H1 (cell line): ENCODE measurements around the gene IL3. TPM values are rescaled to one million over a fixed set of nuclear protein-coding genes. Genes with fewer than 3 reads are reported as not detected.

ENCODE experiments used
- CTCF ChIA-PET: fragments of 300-600 bp; sonication (Branson Sonifier 250); formaldehyde crosslinking; loops from one replicate; lab custom pipeline; 2021; ENCODE audit not compliant: partially characterized antibody; lab: Charles Lee
- POLR2A ChIA-PET: fragments of 300-600 bp; sonication (Branson Sonifier 250); formaldehyde crosslinking; loops from one replicate; lab custom pipeline; 2021; ENCODE audit warnings: inconsistent platforms; ENCODE audit not compliant: partially characterized antibody; lab: Charles Lee
- DNase-seq, 2 experiments: peaks; one replicate each; pipeline versions ENCODE4 v3.0.0 to v3.0.0-alpha.2; 2010 to 2022; ENCODE audit warnings: low spot score in 2 of 2, low read depth in 1 of 2, mixed read lengths in 1 of 2
- FAIRE-seq: peaks from 2 replicates; lab custom pipeline; 2011; peaks lifted over from hg19 to GRCh38; lab: Jason Lieb, UNC
- H2AFZ ChIP-seq: 2 replicates; pipeline ENCODE4 v1.8.1; 2012; ENCODE audit warnings: low read length, inconsistent platforms
- H2AK5ac ChIP-seq: 2 replicates; pipeline ENCODE4 v1.6.1; 2013; ENCODE audit warnings: low read depth, low read length
- H2BK120ac ChIP-seq: replicated peaks from 2 replicates; pipeline ENCODE3; 2013; ENCODE audit warnings: low read depth, low read length, inconsistent platforms
- H2BK12ac ChIP-seq: 2 replicates; pipeline ENCODE4 v1.6.1; 2013; ENCODE audit warnings: low read depth, low read length
- H2BK15ac ChIP-seq: 2 replicates; pipeline ENCODE4 v1.6.1; 2013; ENCODE audit warnings: low read length
- H2BK20ac ChIP-seq: 2 replicates; pipeline ENCODE4 v1.6.1; 2013; ENCODE audit warnings: low read length
- H2BK5ac ChIP-seq: 2 replicates; pipeline ENCODE4 v1.6.1; 2013; ENCODE audit warnings: low read depth, low read length
- H3K14ac ChIP-seq: 2 replicates; pipeline ENCODE4 v1.6.1; 2013; ENCODE audit warnings: inconsistent platforms; ENCODE audit not compliant: insufficient read length
- H3K18ac ChIP-seq: 2 replicates; pipeline ENCODE4 v1.6.1; 2013; ENCODE audit warnings: low read length; ENCODE audit errors: extremely low read depth
- H3K23ac ChIP-seq: 2 replicates; pipeline ENCODE4 v1.6.1; 2013; ENCODE audit warnings: inconsistent platforms; ENCODE audit not compliant: insufficient read length
- H3K23me2 ChIP-seq: 2 replicates; pipeline ENCODE4 v1.6.1; 2013; ENCODE audit warnings: low read depth, low read length
- H3K27ac ChIP-seq: 2 replicates; pipeline ENCODE4 v1.6.1; 2011; ENCODE audit warnings: low read depth, low read length, inconsistent platforms
- H3K27me3 ChIP-seq, 4 experiments: replicated peaks in 1 of 4; 1 replicate in 1 of 4; 2 replicates in 3 of 4; pipeline versions ENCODE4 v1.6.1 to v1.8.1; 2011 to 2013; ENCODE audit warnings: low read length in 3 of 4, mild to moderate bottlenecking in 3 of 4, inconsistent platforms in 2 of 4, mixed read lengths in 2 of 4, moderate library complexity in 1 of 4; ENCODE audit not compliant: control insufficient read depth in 3 of 4, insufficient read depth in 3 of 4; ENCODE audit errors: extremely low read depth in 1 of 4
- H3K36me3 ChIP-seq, 4 experiments: 2 replicates each; pipeline versions ENCODE4 v1.6.1 to v1.8.1; 2011 to 2013; ENCODE audit warnings: mild to moderate bottlenecking in 4 of 4, low read length in 3 of 4, moderate library complexity in 2 of 4, control low read depth in 1 of 4, inconsistent platforms in 1 of 4; ENCODE audit not compliant: insufficient read depth in 4 of 4, control insufficient read depth in 2 of 4
- H3K4ac ChIP-seq: replicated peaks from 2 replicates; pipeline ENCODE3; 2013; ENCODE audit warnings: low read length, low read depth, mixed read lengths, inconsistent platforms; ENCODE audit not compliant: insufficient read length
- H3K4me1 ChIP-seq, 4 experiments: replicated peaks in 1 of 4; 1 replicate in 1 of 4; 2 replicates in 3 of 4; pipeline versions ENCODE4 v1.6.1 to v1.8.1; 2011 to 2013; ENCODE audit warnings: low read length in 3 of 4, inconsistent platforms in 2 of 4, mixed read lengths in 1 of 4; ENCODE audit not compliant: insufficient read depth in 4 of 4, control insufficient read depth in 3 of 4
- H3K4me2 ChIP-seq, 2 experiments: 2 replicates each; pipeline versions ENCODE4 v1.6.1 to v1.8.1; 2011 to 2013; ENCODE audit warnings: low read depth in 2 of 2, low read length in 2 of 2, control low read depth in 1 of 2, inconsistent platforms in 1 of 2, mild to moderate bottlenecking in 1 of 2; ENCODE audit not compliant: insufficient read depth in 1 of 2
- H3K4me3 ChIP-seq, 4 experiments: fragments of 200-600, 300-600 bp in 1 of 4; sonication (generic), shearing (Covaris generic), sonication (Bioruptor Twin) in 1 of 4; 2 replicates each; pipeline versions ENCODE4 v1.5.1 to v1.8.1; 2011 to 2016; ENCODE audit warnings: low read length in 4 of 4, low read depth in 3 of 4, control low read depth in 2 of 4, inconsistent platforms in 2 of 4, mild to moderate bottlenecking in 2 of 4, mixed read lengths in 1 of 4, moderate library complexity in 1 of 4; ENCODE audit not compliant: insufficient read depth in 2 of 4; ENCODE audit errors: extremely low read depth in 1 of 4
- H3K56ac ChIP-seq: replicated peaks from 2 replicates; pipeline ENCODE3; 2013; ENCODE audit warnings: low read depth, mild to moderate bottlenecking, mixed read lengths, low read length, inconsistent platforms; ENCODE audit not compliant: insufficient read length
- H3K79me1 ChIP-seq: 2 replicates; pipeline ENCODE4 v1.6.1; 2013; ENCODE audit warnings: low read depth, low read length, control low read depth
- H3K79me2 ChIP-seq, 2 experiments: 2 replicates each; pipeline versions ENCODE4 v1.6.1 to v1.8.1; 2012 to 2013; ENCODE audit warnings: low read length in 2 of 2, mild to moderate bottlenecking in 2 of 2, inconsistent platforms in 1 of 2; ENCODE audit not compliant: insufficient read depth in 2 of 2, control insufficient read depth in 1 of 2
- H3K9ac ChIP-seq, 4 experiments: replicated peaks in 1 of 4; 1 replicate in 1 of 4; 2 replicates in 3 of 4; pipeline versions ENCODE4 v1.6.1 to v1.8.1; 2011 to 2013; ENCODE audit warnings: low read depth in 3 of 4, low read length in 3 of 4, control low read depth in 2 of 4, mild to moderate bottlenecking in 2 of 4, moderate library complexity in 2 of 4, inconsistent platforms in 1 of 4; ENCODE audit errors: extremely low read depth in 1 of 4
- H3K9me3 ChIP-seq, 2 experiments: 2 replicates each; pipeline versions ENCODE4 v1.6.1 to v1.8.1; 2012 to 2013; ENCODE audit warnings: mild to moderate bottlenecking in 2 of 2, moderate library complexity in 2 of 2, control low read depth in 1 of 2, inconsistent platforms in 1 of 2, low read depth in 1 of 2, low read length in 1 of 2, mixed read lengths in 1 of 2; ENCODE audit not compliant: insufficient read depth in 2 of 2
- H4K20me1 ChIP-seq, 2 experiments: replicated peaks in 1 of 2; 2 replicates each; pipeline versions ENCODE3 to v1.8.1; 2011 to 2013; ENCODE audit warnings: inconsistent platforms in 2 of 2, low read length in 2 of 2, mild to moderate bottlenecking in 1 of 2; ENCODE audit not compliant: insufficient read depth in 2 of 2, control insufficient read depth in 1 of 2
- H4K5ac ChIP-seq: 2 replicates; pipeline ENCODE4 v1.6.1; 2013; ENCODE audit warnings: low read length, low read depth, mixed read lengths, inconsistent platforms; ENCODE audit not compliant: insufficient read length
- H4K8ac ChIP-seq: 2 replicates; pipeline ENCODE4 v1.8.0; 2013; ENCODE audit warnings: mild to moderate bottlenecking, moderate library complexity, low read length, inconsistent platforms; ENCODE audit not compliant: insufficient read depth; ENCODE audit errors: extremely low read depth
- H4K91ac ChIP-seq: replicated peaks from 2 replicates; pipeline ENCODE3; 2013; ENCODE audit warnings: low read length, mixed read lengths, inconsistent platforms; ENCODE audit not compliant: insufficient read length
- BRCA1 ChIP-seq: IDR thresholded peaks from 2 replicates; pipeline ENCODE4 v1.6.1; 2012; ENCODE audit warnings: low read depth, low read length, improper control_type of control experiment
- CBX8 ChIP-seq: fragments of 300-800, 300-1000 bp; sonication (generic); IDR thresholded peaks from 2 replicates; pipeline ENCODE4 v1.7.1; 2016; ENCODE audit warnings: low read depth, low read length, borderline replicate concordance
- CREB1 ChIP-seq: IDR thresholded peaks from 2 replicates; pipeline ENCODE4 v1.6.1; 2012; ENCODE audit warnings: inconsistent platforms
- HDAC2 ChIP-seq, 2 experiments: fragments of 300-600 bp in 1 of 2; sonication (generic) in 1 of 2; IDR thresholded peaks; 2 replicates each; pipeline ENCODE4 v1.6.1; 2011 to 2012; ENCODE audit warnings: low read depth in 2 of 2, low read length in 2 of 2, mild to moderate bottlenecking in 2 of 2, moderate library complexity in 2 of 2, borderline replicate concordance in 1 of 2, inconsistent platforms in 1 of 2
- POLR2A ChIP-seq, 2 experiments: IDR thresholded peaks; 1 replicate in 1 of 2; 2 replicates in 1 of 2; pipeline ENCODE4 v1.6.1; 2011; ENCODE audit warnings: low read depth in 2 of 2, low read length in 2 of 2, mild to moderate bottlenecking in 2 of 2; ENCODE audit errors: control extremely low read depth in 1 of 2
- RAD21 ChIP-seq, 2 experiments: IDR thresholded peaks in 1 of 2; conservative IDR thresholded peaks in 1 of 2; 2 replicates each; pipeline ENCODE4 v1.6.1; 2011; ENCODE audit warnings: low read depth in 2 of 2, low read length in 2 of 2, improper control_type of control experiment in 1 of 2, inconsistent platforms in 1 of 2, mild to moderate bottlenecking in 1 of 2, moderate library complexity in 1 of 2
- SAP30 ChIP-seq: fragments of 300-600 bp; sonication (generic); IDR thresholded peaks from 2 replicates; pipeline ENCODE4 v1.7.1; 2012; ENCODE audit warnings: low read length, moderate library complexity, mild to moderate bottlenecking, inconsistent platforms; ENCODE audit not compliant: insufficient read depth, insufficient replicate concordance
- WGBS, 2 experiments: shearing (Covaris generic) in 1 of 2; methylation state at CpG; one replicate each; pipeline versions ENCODE4 v1.1.6 to v1.1.7; 2013 to 2015; ENCODE audit warnings: low lambda C conversion rate in 2 of 2, mixed read lengths in 2 of 2, inconsistent platforms in 1 of 2, low coverage in 1 of 2, missing lambda C conversion rate in 1 of 2; ENCODE audit not compliant: insufficient replicate concordance in 2 of 2, insufficient coverage in 1 of 2, insufficient read length in 1 of 2; ENCODE audit errors: extremely low coverage in 1 of 2, missing lambda C conversion rate in 1 of 2; 5-methylcytosine and 5-hydroxymethylcytosine counted together
- polyA plus RNA-seq, 7 experiments: library from polyadenylated mRNA; depleted of rRNA in 3 of 7; stranded (reverse) in 5 of 7; unstranded in 2 of 7; fragments of >200 nt in 5 of 7; fragments of 200-250 nt in 2 of 7; gene quantifications; 1 replicate in 5 of 7; 2 replicates in 1 of 7; 4 replicates in 1 of 7; pipeline versions ENCODE4 v1.2.1 to v1.2.3, GENCODE V29; 2011 to 2013; ENCODE audit warnings: missing spikeins in 2 of 7, mixed read lengths in 2 of 7
- total RNA-seq: library from RNA; stranded (reverse); fragmentation: NEBNext Ultra II Directional; extraction: Animal tissue kit (Norgen Biotek cat#: 25700); gene quantifications from 2 replicates; pipeline ENCODE4 v1.2.1, GENCODE V29; 2021

The IL3 gene
- total and polyA plus RNA-seq, 2 of the 8 experiments (the other 6 are each of a cell fraction or from before 2014, with no cell fraction given): not detected

DNA sequence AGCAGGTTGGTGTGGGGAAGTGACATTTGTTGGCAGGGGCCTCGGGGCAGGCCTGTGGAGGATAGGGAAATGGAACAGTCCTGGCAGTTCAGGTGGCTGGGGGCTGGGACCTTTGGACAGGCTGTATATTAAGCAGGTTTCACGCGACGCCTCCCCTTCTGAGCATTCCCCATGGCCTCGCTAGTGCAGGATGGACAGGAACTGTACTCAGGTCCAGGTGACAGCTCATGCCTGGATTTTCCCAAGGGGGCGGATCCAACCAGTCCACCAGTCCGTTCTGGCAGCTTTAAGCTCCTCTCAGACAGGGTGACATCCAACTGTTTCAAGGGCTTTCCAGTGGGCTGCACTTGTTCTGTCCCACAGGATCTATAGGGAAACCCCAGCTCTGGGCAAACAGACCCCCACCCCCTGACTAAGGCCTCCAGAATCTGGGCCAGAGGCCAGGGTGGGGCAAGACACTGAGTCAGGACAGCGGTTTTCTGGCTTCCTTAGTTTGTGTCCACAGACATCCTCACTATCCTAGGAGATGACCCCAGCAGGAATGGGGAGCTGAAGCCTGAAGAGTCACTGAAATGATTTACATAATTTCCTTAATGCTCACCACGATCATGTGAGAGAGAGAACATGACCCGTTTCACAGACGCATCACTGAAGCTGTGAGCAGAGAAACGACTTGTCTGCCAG lies 34.1 kb downstream of the IL3 start:
- H2BK20ac ChIP-seq: no peak overlapping the region
- H2BK120ac ChIP-seq: no peak overlapping the region
- no peaks in the 10 kb centered on the region for H3K79me1 ChIP-seq
- peak overlapping the region; percentile 22; the same call in 1 of the 2 replicates for H3K18ac ChIP-seq
- H3K23me2 ChIP-seq: no peaks in the 10 kb centered on the region
- H3K27me3 ChIP-seq: no peaks in the 10 kb centered on the region
- H3K79me2 ChIP-seq: no peaks in the 10 kb centered on the region
- H3K4me3 ChIP-seq: no peak overlapping the region
- H3K14ac ChIP-seq: no peak overlapping the region
- H3K23ac ChIP-seq: no peak overlapping the region
- no peaks in the 10 kb centered on the region for H3K4me1 ChIP-seq
- no peak overlapping the region for H3K4me2 ChIP-seq
- DNase-seq (no peak), FAIRE-seq (no peak)
- no peaks in the 10 kb centered on the region for H3K36me3 ChIP-seq
- H3K9ac ChIP-seq: no peak overlapping the region
- H3K9me3 ChIP-seq: no peaks in the 10 kb centered on the region
- H2BK12ac ChIP-seq: no peak overlapping the region
- H4K8ac ChIP-seq: no peak overlapping the region
- H2AFZ ChIP-seq: no peak overlapping the region
- H3K56ac ChIP-seq: no peak overlapping the region
- H2BK5ac ChIP-seq: no peak overlapping the region
- WGBS, 2 experiments: 88% methylated on average over 12 of the region's 12 CpGs; no CpG with 5 or more reads in 1 of the 2 experiments
- POLR2A ChIA-PET: no interaction called here
- H3K4ac ChIP-seq: no peak overlapping the region
- H4K20me1 ChIP-seq: no peaks in the 10 kb centered on the region
- CTCF ChIA-PET: interaction anchor here (0.9 kb wide), 1 partner anchor 110 kb away, joined by 3 read pairs; no protein-coding TSS in a partner anchor
- no peak overlapping the region for H3K27ac ChIP-seq
- no peak for TF ChIP-seq HDAC2 (IDR thresholded peaks at IDR 0.05; ENCODE audit: borderline replicate concordance in 1 of 2, low read depth in 2 of 2, low read length in 2 of 2)
- no peak for TF ChIP-seq SAP30
- no peak for TF ChIP-seq BRCA1
- no peak for TF ChIP-seq CBX8
- TF ChIP-seq POLR2A (IDR thresholded peaks at IDR 0.05; ENCODE audit: control extremely low read depth in 1 of 2, low read depth in 2 of 2, low read length in 2 of 2): no peak
- TF ChIP-seq RAD21 (IDR thresholded peaks at IDR 0.05 in 1 of 2, conservative IDR thresholded peaks at IDR 0.05 in 1 of 2; ENCODE audit: low read depth in 2 of 2, low read length in 2 of 2): no peak
- no peak for TF ChIP-seq CREB1
- no peak overlapping the region for H4K91ac ChIP-seq
- no peak overlapping the region for H4K5ac ChIP-seq
- H2BK15ac ChIP-seq: no peak overlapping the region
- no peak overlapping the region for H2AK5ac ChIP-seq
